Fibroblast of the aortic adventitia (primary cell): ENCODE data around the gene PDIA5. TPM values are rescaled to one million over a fixed set of nuclear protein-coding genes. Genes with fewer than 3 reads are reported as not detected.
A peak's percentile ranks its signal among the peaks of the same experiment; 100 is the strongest.

ENCODE experiments used
- DNase-seq: peaks from one replicate; pipeline ENCODE4 v3.0.0-alpha.2; 2010; ENCODE audit warnings: low read depth
- H3K4me3 ChIP-seq: 2 replicates; pipeline ENCODE4 v1.5.1; 2011; ENCODE audit warnings: low read depth, mild to moderate bottlenecking, control low read depth, low read length, moderate library complexity
- CTCF ChIP-seq: IDR thresholded peaks from 2 replicates; pipeline ENCODE4 v1.5.1; 2011; ENCODE audit warnings: mild to moderate bottlenecking, low read length, control low read depth, inconsistent platforms; ENCODE audit not compliant: insufficient read depth
- total RNA-seq: library from RNA; depleted of rRNA; stranded (reverse); fragments of >200 nt; gene quantifications from 2 replicates; pipeline ENCODE4 v1.2.3, GENCODE V29; 2012; ENCODE audit warnings: low replicate concordance

PDIA5 gene
- total RNA-seq, 1 donor = 59.1 TPM

DNA sequence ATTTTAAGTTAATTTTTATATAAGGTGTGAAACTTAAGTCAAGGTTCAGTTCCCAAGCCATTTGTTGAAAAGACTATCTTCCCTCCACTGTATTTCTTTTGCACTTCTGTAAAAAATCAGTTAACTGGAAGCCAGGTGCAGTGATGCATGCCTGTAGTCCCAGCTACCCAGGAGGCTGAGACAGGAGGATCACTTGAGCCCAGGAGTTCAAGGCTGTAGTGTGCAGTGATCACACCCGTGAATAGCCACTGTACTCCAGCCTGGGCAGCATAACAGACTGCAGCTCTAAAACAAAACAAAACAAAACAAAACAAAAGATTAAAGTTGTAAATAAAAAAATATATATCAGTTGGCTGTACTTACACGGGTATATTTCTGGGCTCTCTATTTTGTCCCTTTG lies 101.8 kb downstream of the PDIA5 start:
- TF ChIP-seq CTCF = no peak
- no peak overlapping the region for H3K4me3 ChIP-seq
- no peak for DNase-seq

GRCh38 chr3:123169492-123169929 lies 102.7 kb downstream of the PDIA5 start:
- DNase-seq = peak; percentile 4
- TF ChIP-seq CTCF = no peak
- no peak overlapping the region for H3K4me3 ChIP-seq

- no peak for DNase-seq
- no peak for TF ChIP-seq CTCF
- H3K4me3 ChIP-seq = no peak overlapping the region
Measured at GRCh38 chr3:123169930-123170329, 103.1 kb downstream of the PDIA5 start.

- no peak for TF ChIP-seq CTCF
- H3K4me3 ChIP-seq = no peak overlapping the region
- no peak for DNase-seq
Measured at GRCh38 chr3:123180791-123181190, 114.0 kb downstream of the PDIA5 start.

- H3K4me3 ChIP-seq = no peak overlapping the region
- peak; percentile 45 for DNase-seq
- TF ChIP-seq CTCF = no peak
Measured at GRCh38 chr3:123186695-123187094, 119.9 kb downstream of the PDIA5 start.

GRCh38 chr3:123188058-123188457 lies 121.2 kb downstream of the PDIA5 start:
- peak; percentile 25 for DNase-seq
- TF ChIP-seq CTCF = no peak

DNA sequence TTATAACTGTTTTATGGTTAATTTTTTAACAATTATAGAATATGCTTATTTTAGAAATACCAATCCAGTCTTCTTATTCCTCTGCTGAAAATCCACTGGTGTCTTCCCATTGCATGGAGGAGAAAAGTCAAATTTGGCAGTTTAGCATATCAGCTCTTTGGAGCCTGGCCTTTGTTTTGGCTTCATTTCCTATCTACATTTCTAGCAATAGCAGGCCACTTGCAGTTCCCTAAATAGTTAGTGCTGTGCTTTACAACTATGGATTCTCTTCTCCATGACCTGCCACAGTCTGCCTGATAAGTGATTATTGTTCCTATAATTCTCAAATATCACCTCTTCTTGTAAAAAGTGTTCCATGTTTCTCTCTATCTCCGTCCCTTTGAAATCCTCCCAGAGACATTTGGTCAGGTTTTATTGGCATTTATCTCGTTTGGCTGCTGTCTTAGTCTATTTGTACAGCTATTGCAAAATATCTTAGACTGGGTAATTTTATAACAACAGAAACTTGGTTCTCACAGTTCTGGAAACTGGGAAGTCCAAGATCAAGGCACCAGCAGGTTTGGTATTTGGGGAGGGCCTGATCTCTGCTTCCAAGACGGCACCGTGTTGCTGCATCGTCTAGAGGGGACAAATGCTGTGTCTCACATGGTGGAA lies 126.8 kb downstream of the PDIA5 start:
- H3K4me3 ChIP-seq = no peak overlapping the region
- no peak for DNase-seq
- no peak for TF ChIP-seq CTCF

More at GRCh38 chr3:123188058-123188457, 121.2 kb downstream of the PDIA5 start:
- no peak overlapping the region for H3K4me3 ChIP-seq
